Caco-2 (cell line): ENCODE measurements around the gene NRXN3. TPM values are rescaled to one million over a fixed set of nuclear protein-coding genes. Genes with fewer than 3 reads are reported as not detected.

Experiments
- BruUV-seq: library from RNA; stranded (reverse); fragments of 400-500 nt; replicated peaks from 2 replicates; lab custom pipeline; 2021; lab: Mats Ljungman, UMichigan
- CTCF ChIA-PET: fragments of 300-600 bp; sonication (Branson Sonifier 250); formaldehyde crosslinking; loops from one replicate; lab custom pipeline; 2022; ENCODE audit warnings: antibody characterized with exemption; lab: Charles Lee
- POLR2A ChIA-PET: fragments of 300-600 bp; sonication (Branson Sonifier 250); formaldehyde crosslinking; loops from one replicate; lab custom pipeline; 2022; ENCODE audit warnings: antibody characterized with exemption; lab: Charles Lee
- DNase-seq, 2 experiments: peaks; one replicate each; pipeline versions ENCODE4 v3.0.0 to v3.0.0-alpha.2; 2020 to 2022
- H3K27me3 ChIP-seq: replicated peaks from 2 replicates; pipeline ENCODE4 v1.6.0; 2011; ENCODE audit warnings: low read length; ENCODE audit not compliant: control insufficient read depth, insufficient read depth
- H3K36me3 ChIP-seq: 2 replicates; pipeline ENCODE4 v1.5.1; 2011; ENCODE audit warnings: low read length; ENCODE audit not compliant: control insufficient read depth, insufficient read depth
- H3K4me1 ChIP-seq: fragments of 250-450 bp; sonication (Bioruptor Pico); 2 replicates; pipeline ENCODE4 v1.5.1; 2020; ENCODE audit warnings: mild to moderate bottlenecking
- H3K4me3 ChIP-seq: 2 replicates; pipeline ENCODE4 v1.5.1; 2011; ENCODE audit warnings: low read depth, mild to moderate bottlenecking, control low read depth, low read length
- H3K9me3 ChIP-seq: fragments of 250-450 bp; sonication (Bioruptor Pico); 2 replicates; pipeline ENCODE4 v1.5.1; 2020; ENCODE audit warnings: mild to moderate bottlenecking, moderate library complexity
- H3K27ac Mint-ChIP-seq: one replicate; pipeline ENCODE4 v1.8.0; 2022; ENCODE audit warnings: mixed read lengths; ENCODE audit not compliant: unreplicated experiment
- H3K27me3 Mint-ChIP-seq: one replicate; pipeline ENCODE4 v1.8.0; 2022; ENCODE audit warnings: mixed read lengths; ENCODE audit not compliant: insufficient read depth, unreplicated experiment
- H3K36me3 Mint-ChIP-seq: one replicate; pipeline ENCODE4 v1.8.0; 2022; ENCODE audit warnings: mild to moderate bottlenecking, mixed read lengths; ENCODE audit not compliant: insufficient read depth, unreplicated experiment
- H3K4me1 Mint-ChIP-seq: one replicate; pipeline ENCODE4 v1.8.0; 2022; ENCODE audit warnings: low read depth, mixed read lengths; ENCODE audit not compliant: unreplicated experiment
- H3K4me3 Mint-ChIP-seq: one replicate; pipeline ENCODE4 v1.8.0; 2022; ENCODE audit warnings: mild to moderate bottlenecking, moderate library complexity, mixed read lengths; ENCODE audit not compliant: unreplicated experiment
- H3K9me3 Mint-ChIP-seq: one replicate; pipeline ENCODE4 v1.8.0; 2022; ENCODE audit warnings: mixed read lengths; ENCODE audit not compliant: unreplicated experiment
- intact Hi-C: fragments of 100-400 bp; cut with micrococcal nuclease; formaldehyde crosslinking; loops from one replicate; pipeline ENCODE4 v1.10.0; 2022; ENCODE audit not compliant: unreplicated experiment
- total RNA-seq: library from RNA; stranded (reverse); gene quantifications from 2 replicates; pipeline ENCODE4 v1.2.3, GENCODE V29; 2022
- TF ChIP-seq, protein P1 (sequence below), 2 experiments: fragments of 200-600 bp in 1 of 2; IDR thresholded peaks; 1 replicate in 1 of 2; 2 replicates in 1 of 2; pipeline versions ENCODE4 v1.5.1 to v1.8.0; 2011 to 2022; ENCODE audit warnings: antibody characterized with exemption in 1 of 2, control low read depth in 1 of 2, inconsistent platforms in 1 of 2, low read depth in 1 of 2, low read length in 1 of 2, mild to moderate bottlenecking in 1 of 2, moderate library complexity in 1 of 2; ENCODE audit not compliant: insufficient read depth in 1 of 2, severe bottlenecking in 1 of 2, unreplicated experiment in 1 of 2

NRXN3 gene
- total RNA-seq, 1 experiment from 2014 or later, result 12.4 TPM

DNA sequence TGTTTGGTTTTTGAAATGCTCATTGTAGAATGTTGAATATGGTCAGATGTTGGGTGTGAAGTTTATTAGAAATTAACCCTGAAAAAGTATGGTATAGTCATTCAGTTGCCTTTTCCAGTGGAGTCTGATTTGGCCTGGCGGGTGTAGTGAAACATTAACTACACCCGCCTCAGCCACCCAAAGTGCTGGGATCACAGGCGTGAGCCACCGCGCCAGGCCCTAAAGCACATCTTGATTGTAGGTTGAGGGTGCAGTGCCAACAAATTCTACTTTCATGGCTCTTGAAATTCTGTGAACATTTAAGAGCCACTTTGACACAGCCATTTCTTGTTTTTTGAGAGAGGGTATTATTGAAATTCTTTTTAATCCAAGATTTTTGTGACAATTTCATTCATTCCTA lies 1416.2 kb downstream of the NRXN3 start:
- TF ChIP-seq, protein P1, sequence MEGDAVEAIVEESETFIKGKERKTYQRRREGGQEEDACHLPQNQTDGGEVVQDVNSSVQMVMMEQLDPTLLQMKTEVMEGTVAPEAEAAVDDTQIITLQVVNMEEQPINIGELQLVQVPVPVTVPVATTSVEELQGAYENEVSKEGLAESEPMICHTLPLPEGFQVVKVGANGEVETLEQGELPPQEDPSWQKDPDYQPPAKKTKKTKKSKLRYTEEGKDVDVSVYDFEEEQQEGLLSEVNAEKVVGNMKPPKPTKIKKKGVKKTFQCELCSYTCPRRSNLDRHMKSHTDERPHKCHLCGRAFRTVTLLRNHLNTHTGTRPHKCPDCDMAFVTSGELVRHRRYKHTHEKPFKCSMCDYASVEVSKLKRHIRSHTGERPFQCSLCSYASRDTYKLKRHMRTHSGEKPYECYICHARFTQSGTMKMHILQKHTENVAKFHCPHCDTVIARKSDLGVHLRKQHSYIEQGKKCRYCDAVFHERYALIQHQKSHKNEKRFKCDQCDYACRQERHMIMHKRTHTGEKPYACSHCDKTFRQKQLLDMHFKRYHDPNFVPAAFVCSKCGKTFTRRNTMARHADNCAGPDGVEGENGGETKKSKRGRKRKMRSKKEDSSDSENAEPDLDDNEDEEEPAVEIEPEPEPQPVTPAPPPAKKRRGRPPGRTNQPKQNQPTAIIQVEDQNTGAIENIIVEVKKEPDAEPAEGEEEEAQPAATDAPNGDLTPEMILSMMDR (IDR thresholded peaks at IDR 0.05; ENCODE audit: insufficient read depth in 1 of 2, low read depth in 1 of 2, low read length in 1 of 2, severe bottlenecking in 1 of 2, unreplicated experiment in 1 of 2), result no peak
- H3K4me3 Mint-ChIP-seq, result no peak overlapping the region
- BruUV-seq, result no TSS peak
- intact Hi-C loops, result loop anchor here (10.0 kb wide), 1 partner anchor 118 kb away; no protein-coding TSS in a partner anchor
- H3K4me1 Mint-ChIP-seq, result peaks cover under 1% of the 10 kb centered on the region
- POLR2A ChIA-PET, result no interaction called here
- no peak overlapping the region for H3K27ac Mint-ChIP-seq
- Histone ChIP-seq H3K27me3 (no peaks in the 10 kb centered on the region), H3K36me3 (no peaks in the 10 kb centered on the region), H3K9me3 (no peaks in the 10 kb centered on the region; the same call in 1 of the 2 replicates), H3K4me3 (no peak overlapping the region), H3K4me1 (peaks cover 31% of the 10 kb centered on the region)
- no peak for DNase-seq
- CTCF ChIA-PET, result no interaction called here
- no peaks in the 10 kb centered on the region for H3K36me3 Mint-ChIP-seq
- H3K27me3 Mint-ChIP-seq, result no peaks in the 10 kb centered on the region
- H3K9me3 Mint-ChIP-seq, result peaks cover 9% of the 10 kb centered on the region

DNA sequence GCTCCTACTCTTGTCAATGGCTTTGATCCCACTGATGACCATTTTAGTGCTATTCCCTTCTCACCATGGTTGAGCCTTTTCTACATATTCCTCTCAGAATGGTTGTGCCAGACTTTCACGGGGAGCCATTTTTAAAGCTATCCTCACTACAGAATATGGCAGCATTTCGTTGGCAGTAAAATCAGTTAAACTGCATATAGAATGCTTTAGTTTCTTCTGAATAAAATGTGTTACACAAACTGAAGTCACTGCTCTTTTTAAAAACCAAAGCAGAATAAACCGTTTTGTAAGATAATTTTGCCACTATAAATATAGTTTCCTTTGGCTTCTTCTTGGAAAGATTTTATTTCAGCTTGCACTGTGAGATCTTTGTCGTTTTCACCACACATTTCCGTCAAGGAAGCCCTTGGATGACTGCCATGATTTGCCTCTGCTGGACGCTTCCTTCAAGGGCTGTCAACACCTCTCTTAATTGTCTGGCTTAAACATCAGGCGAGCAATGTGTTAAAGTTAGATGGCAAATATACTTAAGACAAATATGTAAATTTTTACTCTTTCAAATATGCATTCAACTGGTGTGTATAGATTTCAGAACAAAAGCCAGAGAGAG lies 1416.9 kb downstream of the NRXN3 start:
- Histone ChIP-seq H3K4me1 (peaks cover 31% of the 10 kb centered on the region), H3K36me3 (no peaks in the 10 kb centered on the region), H3K4me3 (no peak overlapping the region), H3K27me3 (no peaks in the 10 kb centered on the region), H3K9me3 (no peaks in the 10 kb centered on the region; the same call in 1 of the 2 replicates)
- CTCF ChIA-PET, result no interaction called here
- Mint-ChIP-seq H3K36me3 (no peaks in the 10 kb centered on the region), H3K4me1 (no peaks in the 10 kb centered on the region), H3K27ac (no peak overlapping the region), H3K4me3 (no peak overlapping the region), H3K9me3 (peaks cover 9% of the 10 kb centered on the region), H3K27me3 (no peaks in the 10 kb centered on the region)
- POLR2A ChIA-PET, result no interaction called here
- BruUV-seq, result no TSS peak
- intact Hi-C loops, result loop anchor here (10.0 kb wide), 1 partner anchor 118 kb away; no protein-coding TSS in a partner anchor
- TF ChIP-seq, protein P1 (IDR thresholded peaks at IDR 0.05; ENCODE audit: insufficient read depth in 1 of 2, low read depth in 1 of 2, low read length in 1 of 2, severe bottlenecking in 1 of 2, unreplicated experiment in 1 of 2), result no peak
- DNase-seq, result no peak

DNA sequence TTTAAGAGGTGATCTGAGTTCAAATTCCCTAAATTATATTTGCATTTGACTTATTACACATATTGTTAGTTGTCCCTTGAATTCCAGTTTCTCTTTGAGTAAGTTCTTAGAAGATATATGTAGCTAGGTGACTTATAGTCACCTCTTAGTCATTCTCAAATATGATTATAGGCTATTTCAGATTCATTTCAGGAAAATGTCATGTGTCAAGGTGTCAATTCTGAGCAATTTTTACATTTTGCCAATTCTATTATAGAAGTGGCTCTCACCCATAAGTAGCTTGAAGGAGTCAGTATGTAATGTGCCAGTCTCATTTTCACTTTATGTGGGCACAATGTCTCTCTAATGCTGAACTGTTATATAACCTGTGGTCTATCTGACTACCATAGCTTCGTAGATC lies 1417.7 kb downstream of the NRXN3 start:
- peaks cover 31% of the 10 kb centered on the region for H3K4me1 ChIP-seq
- H3K4me3 ChIP-seq, result no peak overlapping the region
- Mint-ChIP-seq H3K9me3 (peaks cover 9% of the 10 kb centered on the region), H3K27me3 (no peaks in the 10 kb centered on the region), H3K36me3 (no peaks in the 10 kb centered on the region), H3K4me1 (no peaks in the 10 kb centered on the region), H3K4me3 (no peak overlapping the region), H3K27ac (no peak overlapping the region)
- ChIA-PET POLR2A (no interaction called here), CTCF (no interaction called here)
- H3K27me3 ChIP-seq, result no peaks in the 10 kb centered on the region
- no peaks in the 10 kb centered on the region for H3K36me3 ChIP-seq
- DNase-seq, result no peak
- no peaks in the 10 kb centered on the region; the same call in 1 of the 2 replicates for H3K9me3 ChIP-seq
- intact Hi-C loops, result loop anchor here (10.0 kb wide), 1 partner anchor 117 kb away; no protein-coding TSS in a partner anchor
- no TSS peak for BruUV-seq
- TF ChIP-seq, protein P1 (IDR thresholded peaks at IDR 0.05; ENCODE audit: insufficient read depth in 1 of 2, low read depth in 1 of 2, low read length in 1 of 2, severe bottlenecking in 1 of 2, unreplicated experiment in 1 of 2), result no peak
